Naive thymus-derived CD8-positive, alpha-beta T cell (primary cell): ENCODE results near the gene EID3. TPM values are rescaled to one million over a fixed set of nuclear protein-coding genes. Genes with fewer than 3 reads are reported as not detected.
A peak's percentile ranks its signal among the peaks of the same experiment; 100 is the strongest.
"Not testable (repeated sequence)": the region's sequence is repeated elsewhere in the genome, so short reads cannot be mapped to it uniquely, and the experiment has no call there.

Experiments
- ATAC-seq, 2 donors: fragments of 150-1000 bp; cut with Tn5 transposase in 1 of 2; sonication (Bioruptor Pico), chemical (Tn5 transposase) in 1 of 2; 1 replicate in 1 of 2; 2 replicates in 1 of 2; pipeline ENCODE4 v1.10.0; 2021; ENCODE audit warnings: mild to moderate bottlenecking in 2 of 2, moderate library complexity in 2 of 2
- POLR2A ChIA-PET: fragments of 350-600 bp; sonication (Branson Sonifier 250); formaldehyde crosslinking; loops from one replicate; lab custom pipeline; 2021; ENCODE audit warnings: antibody characterized with exemption; lab: Charles Lee
- DNase-seq, 10 donors: peaks; one replicate each; pipeline versions ENCODE4 v3.0.0 to v3.0.0-alpha.2; 2020 to 2022
- H3K27ac Mint-ChIP-seq, 10 donors: one replicate each; pipeline ENCODE4 v1.8.0; 2020 to 2022; ENCODE audit warnings: mild to moderate bottlenecking in 10 of 10, mixed read lengths in 10 of 10, moderate library complexity in 4 of 10, inconsistent platforms in 1 of 10
- H3K27me3 Mint-ChIP-seq, 5 donors: one replicate each; pipeline ENCODE4 v1.8.0; 2021 to 2022; ENCODE audit warnings: mixed read lengths in 5 of 5
- H3K36me3 Mint-ChIP-seq, 3 donors: one replicate each; pipeline ENCODE4 v1.8.0; 2020 to 2022; ENCODE audit warnings: mixed read lengths in 3 of 3, mild to moderate bottlenecking in 2 of 3, inconsistent platforms in 1 of 3
- H3K4me1 Mint-ChIP-seq, 4 donors: one replicate each; pipeline ENCODE4 v1.8.0; 2021 to 2022; ENCODE audit warnings: mixed read lengths in 4 of 4
- H3K4me3 Mint-ChIP-seq, 10 donors: one replicate each; pipeline ENCODE4 v1.8.0; 2020 to 2022; ENCODE audit warnings: mild to moderate bottlenecking in 10 of 10, mixed read lengths in 10 of 10, moderate library complexity in 6 of 10, inconsistent platforms in 1 of 10
- H3K9me3 Mint-ChIP-seq, 9 donors: one replicate each; pipeline ENCODE4 v1.8.0; 2020 to 2022; ENCODE audit warnings: mixed read lengths in 9 of 9, mild to moderate bottlenecking in 3 of 9, inconsistent platforms in 1 of 9, moderate library complexity in 1 of 9
- polyA plus RNA-seq, 3 donors: library from polyadenylated mRNA; unstranded; fragments of 300-500 nt; fragmentation: Illumina TruSeq; gene quantifications; one replicate each; pipeline ENCODE4 v1.2.3, GENCODE V29; 2021
- total RNA-seq, 8 experiments: library from RNA in 2 of 8; stranded (reverse) in 2 of 8; gene quantifications; one replicate each; pipeline ENCODE4 v1.2.3 and lab custom pipeline; 2021 to 2026

EID3 gene
- total and polyA plus RNA-seq, 5 experiments from 2014 or later: 10.1 to 13.6 (median 10.8) TPM

- no peak for ATAC-seq
- POLR2A ChIA-PET: no interaction called here
- no peak overlapping the region for H3K4me3 Mint-ChIP-seq
- H3K27ac Mint-ChIP-seq: no peak overlapping the region
- no peaks in the 10 kb centered on the region for H3K9me3 Mint-ChIP-seq
- H3K36me3 Mint-ChIP-seq: peaks cover 5 to 91% (median 36%) of the 10 kb centered on the region in 3 donors
- no peaks in the 10 kb centered on the region for H3K27me3 Mint-ChIP-seq
- H3K4me1 Mint-ChIP-seq: peaks cover 0 to 3% (median 0%) of the 10 kb centered on the region in 4 donors
- no peak for DNase-seq
Observed at GRCh38 chr12:104317538-104318210, 14.1 kb downstream of the EID3 start.

DNA sequence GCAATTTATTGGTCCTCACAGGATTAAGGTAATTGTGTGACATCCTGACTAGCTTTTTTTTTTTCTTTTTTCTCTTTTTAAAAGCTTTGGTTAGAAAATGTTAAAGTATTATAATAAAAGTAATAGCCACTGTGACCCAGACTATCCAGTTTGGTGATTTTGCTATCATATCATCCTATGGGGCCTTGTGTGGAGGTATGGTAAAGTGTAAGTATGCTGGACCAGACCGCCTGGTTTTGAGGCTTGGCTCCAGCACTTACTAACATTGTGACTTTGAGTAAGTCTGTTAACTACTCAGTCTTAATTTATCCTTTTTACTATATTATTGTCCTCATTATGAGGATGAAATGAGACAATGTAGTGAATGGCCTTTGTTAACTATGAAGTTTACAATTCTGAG lies 15.5 kb downstream of the EID3 start:
- ATAC-seq: no peak

DNA sequence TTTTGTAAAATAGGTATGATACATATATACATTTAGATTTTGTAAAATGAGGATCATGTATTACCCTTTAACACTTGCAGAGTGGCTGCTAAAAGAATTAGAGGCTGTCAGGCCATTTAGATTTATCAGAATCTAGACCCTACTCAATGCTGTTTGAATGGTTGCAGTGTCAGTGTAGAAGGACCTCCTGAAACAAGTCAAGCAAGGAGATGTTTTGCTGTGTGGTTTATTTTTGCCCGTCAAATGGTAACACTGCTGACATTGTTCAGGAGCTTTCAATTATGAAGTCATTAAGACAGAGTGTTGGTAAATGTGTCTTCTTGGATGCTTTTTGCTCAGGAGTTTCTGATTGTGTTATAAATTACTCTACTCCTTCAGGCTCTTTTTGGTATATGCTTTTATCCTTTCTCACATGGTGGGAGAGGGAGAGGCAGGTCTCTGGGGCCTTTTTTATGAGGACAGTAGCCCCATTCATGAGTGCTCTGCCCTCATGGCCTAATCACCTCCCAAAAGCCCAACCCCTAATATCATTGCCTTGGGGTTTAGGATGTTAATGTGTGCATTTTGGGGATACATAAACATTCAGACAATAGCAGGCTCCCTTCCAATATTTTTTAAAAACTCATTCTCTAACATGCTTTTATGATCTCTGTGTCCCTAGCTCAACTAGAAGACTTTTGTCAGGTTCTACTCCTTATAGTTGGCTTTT lies 16.5 kb downstream of the EID3 start:
- Mint-ChIP-seq H3K27me3 (no peaks in the 10 kb centered on the region), H3K4me3 (no peak overlapping the region), H3K9me3 (no peaks in the 10 kb centered on the region), H3K4me1 (peaks cover 0 to 1% (median 0%) of the 10 kb centered on the region in 4 donors), H3K36me3 (peaks cover 3 to 80% (median 33%) of the 10 kb centered on the region in 3 donors), H3K27ac (peak overlapping the region in 1 of 10 donors; percentile 6)
- ATAC-seq: no peak
- no peak for DNase-seq
- POLR2A ChIA-PET: no interaction called here

More for the DNA sequence above, 15.5 kb downstream of the EID3 start:
- H3K27me3 Mint-ChIP-seq: no peaks in the 10 kb centered on the region
- no peaks in the 10 kb centered on the region for H3K9me3 Mint-ChIP-seq
- no peak overlapping the region for H3K4me3 Mint-ChIP-seq
- H3K4me1 Mint-ChIP-seq: no peaks in the 10 kb centered on the region
- peaks cover 0 to 81% (median 31%) of the 10 kb centered on the region in 3 donors for H3K36me3 Mint-ChIP-seq
- H3K27ac Mint-ChIP-seq: no peak overlapping the region
- POLR2A ChIA-PET: interaction anchor here (0.6 to 1.2 kb wide), 2 partner anchors 31 to 183 kb away, joined by 3 to 4 read pairs; no protein-coding TSS in a partner anchor
- no peak for DNase-seq

GRCh38 chr12:104320627-104321024 lies 17.1 kb downstream of the EID3 start:
- DNase-seq: no peak
- H3K4me1 Mint-ChIP-seq: peaks cover 0 to 1% (median 0%) of the 10 kb centered on the region in 4 donors
- POLR2A ChIA-PET: no interaction called here
- ATAC-seq: no peak
- H3K36me3 Mint-ChIP-seq: peaks cover 6 to 80% (median 31%) of the 10 kb centered on the region in 3 donors
- H3K27me3 Mint-ChIP-seq: no peaks in the 10 kb centered on the region
- peak overlapping the region in 1 of 10 donors; percentile 31 for H3K27ac Mint-ChIP-seq
- no peaks in the 10 kb centered on the region for H3K9me3 Mint-ChIP-seq
- no peak overlapping the region for H3K4me3 Mint-ChIP-seq

DNA sequence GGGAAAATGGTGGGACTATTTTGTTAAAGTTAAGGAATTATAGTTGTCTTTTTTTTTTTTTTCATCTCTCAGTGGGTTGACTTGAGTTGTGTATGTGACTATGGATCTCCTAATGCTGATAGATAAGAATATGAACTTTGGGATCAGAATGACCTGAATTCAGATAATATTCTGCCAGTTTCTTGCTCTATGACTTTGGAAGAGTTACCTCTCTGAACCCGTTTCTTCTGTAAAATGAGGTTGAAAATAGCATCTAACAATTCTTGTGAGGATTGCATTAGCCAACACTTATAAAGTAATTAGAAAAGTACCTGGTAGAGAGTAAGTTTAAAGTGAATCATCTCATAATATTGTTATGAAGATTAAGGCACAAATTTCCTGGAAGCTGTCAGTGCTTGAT lies 18.4 kb downstream of the EID3 start:
- peaks cover 6 to 80% (median 31%) of the 10 kb centered on the region in 3 donors for H3K36me3 Mint-ChIP-seq
- ATAC-seq: no peak

GRCh38 chr12:104322533-104322932 lies 19.0 kb downstream of the EID3 start:
- H3K36me3 Mint-ChIP-seq: peaks cover 6 to 80% (median 37%) of the 10 kb centered on the region in 3 donors
- POLR2A ChIA-PET: not testable (repeated sequence)

More for the DNA sequence above, 18.4 kb downstream of the EID3 start:
- Mint-ChIP-seq H3K4me1 (peaks cover 0 to 1% (median 0%) of the 10 kb centered on the region in 4 donors), H3K27me3 (no peaks in the 10 kb centered on the region), H3K9me3 (no peaks in the 10 kb centered on the region), H3K4me3 (no peak overlapping the region), H3K27ac (no peak overlapping the region)
- no peak for DNase-seq
- POLR2A ChIA-PET: interaction anchor here (0.6 kb wide), 1 partner anchor 33 kb away, joined by 3 read pairs; no protein-coding TSS in a partner anchor

GRCh38 chr12:104323899-104324298 lies 20.4 kb downstream of the EID3 start:
- H3K9me3 Mint-ChIP-seq: no peaks in the 10 kb centered on the region
- H3K4me3 Mint-ChIP-seq: no peak overlapping the region
- peaks cover 0 to 1% (median 0%) of the 10 kb centered on the region in 4 donors for H3K4me1 Mint-ChIP-seq
- no peak overlapping the region for H3K27ac Mint-ChIP-seq
- ATAC-seq (no peak), DNase-seq (no peak)
- H3K27me3 Mint-ChIP-seq: no peaks in the 10 kb centered on the region
- POLR2A ChIA-PET: no interaction called here
- H3K36me3 Mint-ChIP-seq: peaks cover 6 to 77% (median 41%) of the 10 kb centered on the region in 3 donors

More at GRCh38 chr12:104322533-104322932, 19.0 kb downstream of the EID3 start:
- DNase-seq, ATAC-seq, H3K4me1 Mint-ChIP-seq, H3K27ac Mint-ChIP-seq, H3K9me3 Mint-ChIP-seq, H3K27me3 Mint-ChIP-seq, H3K4me3 Mint-ChIP-seq: not testable (repeated sequence)

DNA sequence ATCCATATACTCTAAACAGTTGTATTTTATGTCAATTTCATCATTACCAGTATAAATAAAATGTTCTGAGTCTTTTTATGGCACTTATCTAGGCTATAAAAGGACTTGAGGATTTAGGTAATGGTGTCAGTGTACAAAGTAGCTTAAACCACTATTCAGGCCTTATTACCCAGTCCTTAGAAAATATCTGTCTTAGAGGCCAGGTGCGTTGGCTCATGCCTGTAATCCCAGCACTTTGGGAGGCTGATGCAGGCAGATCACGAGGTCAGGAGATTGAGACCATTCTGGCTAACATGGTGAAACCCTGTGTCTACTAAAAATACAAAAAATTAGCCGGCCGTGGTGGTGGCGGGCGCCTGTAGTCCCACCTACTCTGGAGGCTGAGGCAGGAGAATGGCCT lies 24.7 kb downstream of the EID3 start:
- POLR2A ChIA-PET: interaction anchor here (0.7 kb wide), 1 partner anchor 806 kb away, joined by 3 read pairs; no protein-coding TSS in a partner anchor
- peaks cover 6 to 63% (median 26%) of the 10 kb centered on the region in 3 donors for H3K36me3 Mint-ChIP-seq

GRCh38 chr12:104328790-104329189 lies 25.3 kb downstream of the EID3 start:
- peaks cover 6 to 66% (median 25%) of the 10 kb centered on the region in 3 donors for H3K36me3 Mint-ChIP-seq
- H3K27ac Mint-ChIP-seq: no peak overlapping the region
- no peak overlapping the region for H3K4me3 Mint-ChIP-seq
- no peaks in the 10 kb centered on the region for H3K27me3 Mint-ChIP-seq
- DNase-seq (no peak), ATAC-seq (no peak)
- no peaks in the 10 kb centered on the region for H3K9me3 Mint-ChIP-seq
- H3K4me1 Mint-ChIP-seq: peaks cover 0 to 1% (median 0%) of the 10 kb centered on the region in 4 donors
- POLR2A ChIA-PET: no interaction called here

More for the DNA sequence above, 24.7 kb downstream of the EID3 start:
- not testable (repeated sequence) for H3K27ac Mint-ChIP-seq, H3K27me3 Mint-ChIP-seq, H3K4me1 Mint-ChIP-seq, H3K4me3 Mint-ChIP-seq, H3K9me3 Mint-ChIP-seq, ATAC-seq, DNase-seq

DNA sequence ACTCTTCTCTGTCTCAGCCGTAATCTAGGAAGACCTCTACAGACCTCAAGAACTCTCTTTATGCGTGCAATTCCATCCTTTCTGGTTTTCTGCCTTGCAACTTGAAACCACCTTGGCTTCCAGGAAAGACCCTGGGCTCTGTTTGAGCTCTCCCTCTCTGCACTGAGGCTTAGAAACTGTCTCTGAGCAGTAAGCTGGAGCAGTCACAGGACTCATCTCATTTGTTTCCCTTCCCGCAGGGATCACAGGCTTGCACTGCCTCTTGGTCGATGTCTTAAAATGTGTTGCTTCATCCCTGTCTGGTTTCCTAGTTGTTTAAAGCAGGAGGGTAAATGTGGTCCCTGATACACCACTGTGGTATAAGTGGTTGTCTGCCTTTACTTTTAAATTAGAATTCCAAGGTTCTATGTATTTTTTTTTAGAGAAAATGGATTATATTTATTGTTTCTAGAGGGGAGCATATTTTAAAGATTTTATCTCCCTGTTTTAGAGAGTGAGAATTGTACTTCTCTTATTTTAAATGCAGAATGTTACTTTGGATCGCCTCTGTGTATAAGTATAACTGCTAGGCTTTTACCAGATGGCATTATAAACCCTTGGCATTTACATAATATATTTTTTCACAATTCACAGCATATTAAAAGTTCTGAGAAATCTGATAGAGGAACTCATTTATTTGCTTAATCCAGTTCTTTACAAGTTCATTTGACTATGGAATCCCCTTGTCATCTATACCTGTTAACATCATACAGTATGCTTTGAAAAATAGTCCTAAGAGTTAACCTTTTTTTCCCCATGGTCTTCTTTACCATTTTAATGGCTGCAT lies 26.4 kb downstream of the EID3 start:
- Mint-ChIP-seq H3K4me3 (no peak overlapping the region), H3K27ac (peak overlapping the region in 1 of 10 donors; percentile 70), H3K36me3 (peaks cover 4 to 68% (median 21%) of the 10 kb centered on the region in 3 donors), H3K4me1 (no peaks in the 10 kb centered on the region), H3K27me3 (no peaks in the 10 kb centered on the region), H3K9me3 (no peaks in the 10 kb centered on the region)
- DNase-seq (no peak), ATAC-seq (no peak)
- POLR2A ChIA-PET: no interaction called here

- no peak overlapping the region for H3K4me3 Mint-ChIP-seq
- POLR2A ChIA-PET: no interaction called here
- H3K36me3 Mint-ChIP-seq: peaks cover 0 to 60% (median 16%) of the 10 kb centered on the region in 3 donors
- no peak overlapping the region for H3K27ac Mint-ChIP-seq
- no peaks in the 10 kb centered on the region for H3K4me1 Mint-ChIP-seq
- ATAC-seq (no peak), DNase-seq (no peak)
- H3K9me3 Mint-ChIP-seq: no peaks in the 10 kb centered on the region
- no peaks in the 10 kb centered on the region for H3K27me3 Mint-ChIP-seq
Observed at GRCh38 chr12:104331376-104331775, 27.8 kb downstream of the EID3 start.

GRCh38 chr12:104332273-104332672 lies 28.7 kb downstream of the EID3 start:
- H3K27me3 Mint-ChIP-seq, ATAC-seq, H3K27ac Mint-ChIP-seq, H3K9me3 Mint-ChIP-seq, H3K4me3 Mint-ChIP-seq, DNase-seq, POLR2A ChIA-PET, H3K4me1 Mint-ChIP-seq: not testable (repeated sequence)
- peaks cover 0 to 59% (median 11%) of the 10 kb centered on the region in 3 donors for H3K36me3 Mint-ChIP-seq
